HEK293T (cell line): ENCODE measurements around the gene KIZ.

Source experiments
- BHLHE40 ChIP-seq: fragments of 450-650 bp; IDR thresholded peaks from 2 replicates; pipeline ENCODE4 v1.6.1; 2016; ENCODE audit warnings: mild to moderate bottlenecking, moderate library complexity, borderline replicate concordance
- FOXA1 ChIP-seq: fragments of 450-650 bp; IDR thresholded peaks from 2 replicates; pipeline ENCODE4 v1.6.1; 2016; ENCODE audit warnings: mild to moderate bottlenecking
- FOXK2 ChIP-seq: fragments of 450-650 bp; IDR thresholded peaks from 2 replicates; pipeline ENCODE4 v1.6.1; 2016; ENCODE audit warnings: mild to moderate bottlenecking
- FOXM1 ChIP-seq: fragments of 450-650 bp; IDR thresholded peaks from 2 replicates; pipeline ENCODE4 v1.6.1; 2017; ENCODE audit warnings: mild to moderate bottlenecking, borderline replicate concordance
- LEF1 ChIP-seq: fragments of 450-650 bp; IDR thresholded peaks from 2 replicates; pipeline ENCODE4 v1.6.1; 2017; ENCODE audit warnings: mild to moderate bottlenecking, borderline replicate concordance
- NFRKB ChIP-seq: fragments of 450-650 bp; IDR thresholded peaks from 2 replicates; pipeline ENCODE4 v1.6.1; 2016; ENCODE audit warnings: mild to moderate bottlenecking, moderate library complexity
- SUZ12 ChIP-seq: fragments of 450-650 bp; IDR thresholded peaks from 2 replicates; pipeline ENCODE4 v1.6.1; 2016; ENCODE audit warnings: mild to moderate bottlenecking
- ZNF384 ChIP-seq: fragments of 450-650 bp; IDR thresholded peaks from 2 replicates; pipeline ENCODE4 v1.6.1; 2016

DNA sequence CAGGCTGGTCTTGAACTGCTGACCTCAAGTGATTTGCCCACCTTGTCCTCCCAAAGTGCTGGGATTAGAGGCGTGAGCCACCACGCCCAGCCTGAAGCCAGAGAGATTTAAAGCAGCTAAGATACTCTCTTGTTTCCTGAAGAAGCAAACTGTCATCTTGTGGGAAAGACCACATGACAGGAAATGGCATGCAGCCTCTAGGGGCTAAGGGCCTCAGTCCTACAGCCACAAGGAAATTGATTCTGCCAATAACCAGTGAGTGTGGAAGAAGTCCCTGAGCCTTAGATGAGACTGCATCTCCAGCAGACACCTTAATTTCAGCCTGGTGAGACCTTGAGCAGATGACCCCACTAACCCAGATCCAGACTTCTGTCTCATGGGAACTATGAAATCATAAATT lies 40.9 kb downstream of the KIZ start:
- TF ChIP-seq NFRKB (no peak), BHLHE40 (no peak), ZNF384 (no peak), LEF1 (no peak), FOXA1 (no peak), FOXM1 (no peak), FOXK2 (no peak), SUZ12 (no peak)
